Neural cell (in vitro differentiated cells): ENCODE data around the gene ARHGAP18. TPM values are rescaled to one million over a fixed set of nuclear protein-coding genes. Genes with fewer than 3 reads are reported as not detected.

ENCODE experiments used
- H2AFZ ChIP-seq: fragments of 200-600, 300-800 bp; sonication (generic), shearing (Covaris generic); 2 replicates; pipeline ENCODE4 v1.6.0; 2014; ENCODE audit warnings: low read depth, mild to moderate bottlenecking, antibody characterized with exemption, low read length, moderate library complexity
- H3F3A ChIP-seq: fragments of 200-600 bp; shearing (Covaris generic); 2 replicates; pipeline ENCODE4 v1.6.1; 2016; ENCODE audit warnings: mild to moderate bottlenecking, moderate library complexity, mixed read lengths, antibody characterized with exemption, low read length; ENCODE audit not compliant: insufficient read depth, poor library complexity, severe bottlenecking
- H3K27ac ChIP-seq: fragments of 200-600, 300-800 bp; sonication (generic), shearing (Covaris generic); 2 replicates; pipeline ENCODE4 v1.5.1; 2014; ENCODE audit warnings: mild to moderate bottlenecking, low read length, moderate library complexity
- H3K27me3 ChIP-seq: fragments of 300-800, 200-600 bp; sonication (generic), shearing (Covaris generic); 2 replicates; pipeline ENCODE4 v1.6.0; 2014; ENCODE audit warnings: mild to moderate bottlenecking, low read depth, low read length, moderate library complexity; ENCODE audit not compliant: insufficient read depth
- H3K36me3 ChIP-seq: fragments of 300-800, 200-600 bp; sonication (generic), shearing (Covaris generic); 2 replicates; pipeline ENCODE4 v1.5.1; 2014; ENCODE audit warnings: mild to moderate bottlenecking, antibody characterized with exemption, low read length, moderate library complexity; ENCODE audit not compliant: insufficient read depth
- H3K4me2 ChIP-seq: fragments of 300-800, 200-600 bp; sonication (generic), shearing (Covaris generic); 2 replicates; pipeline ENCODE4 v1.6.0; 2014; ENCODE audit warnings: mild to moderate bottlenecking, low read length
- H3K4me3 ChIP-seq: fragments of 300-800, 200-600 bp; sonication (generic), shearing (Covaris generic); 2 replicates; pipeline ENCODE4 v1.5.1; 2014; ENCODE audit warnings: mild to moderate bottlenecking, low read length, moderate library complexity
- H3K79me2 ChIP-seq: fragments of 200-600 bp; shearing (Covaris generic); replicated peaks from 2 replicates; pipeline ENCODE4 v1.6.0; 2014; ENCODE audit warnings: mild to moderate bottlenecking, low read length, moderate library complexity; ENCODE audit not compliant: insufficient read depth
- H3K9ac ChIP-seq: fragments of 300-800, 200-600 bp; sonication (generic), shearing (Covaris generic); 2 replicates; pipeline ENCODE4 v1.6.1; 2016; ENCODE audit warnings: mild to moderate bottlenecking, low read length, mixed read lengths
- H3K9me2 ChIP-seq: fragments of 200-600 bp; shearing (Covaris generic); 2 replicates; pipeline ENCODE4 v1.6.1; 2016; ENCODE audit warnings: mild to moderate bottlenecking, low read length, mixed read lengths; ENCODE audit not compliant: insufficient read depth
- H3K9me3 ChIP-seq: fragments of 200-600, 300-800 bp; sonication (generic), shearing (Covaris generic); 2 replicates; pipeline ENCODE4 v1.6.1; 2016; ENCODE audit warnings: mild to moderate bottlenecking, mixed run types, low read length, moderate library complexity, mixed read lengths
- H4K20me1 ChIP-seq: fragments of 200-600 bp; shearing (Covaris generic); 2 replicates; pipeline ENCODE4 v1.6.1; 2016; ENCODE audit warnings: mild to moderate bottlenecking, mixed run types; ENCODE audit not compliant: insufficient read depth
- CTCF ChIP-seq: fragments of 450-650 bp; IDR thresholded peaks from 2 replicates; pipeline ENCODE4 v1.5.1; 2014; ENCODE audit warnings: antibody characterized with exemption, mild to moderate bottlenecking, moderate library complexity; ENCODE audit not compliant: poor library complexity, severe bottlenecking
- EP300 ChIP-seq: fragments of 450-650 bp; conservative IDR thresholded peaks from 2 replicates; pipeline ENCODE4 v1.6.1; 2014; ENCODE audit warnings: antibody characterized with exemption, mild to moderate bottlenecking, moderate library complexity; ENCODE audit not compliant: poor library complexity, severe bottlenecking
- EZH2 ChIP-seq: fragments of 200-600, 300-800 bp; shearing (Covaris generic), sonication (generic); IDR thresholded peaks from 2 replicates; pipeline ENCODE4 v1.6.1; 2014; ENCODE audit warnings: antibody characterized with exemption, low read length, borderline replicate concordance, mild to moderate bottlenecking; ENCODE audit not compliant: insufficient read depth, poor library complexity, severe bottlenecking
- MXI1 ChIP-seq: fragments of 450-650 bp; conservative IDR thresholded peaks from 2 replicates; pipeline ENCODE4 v1.6.1; 2014; ENCODE audit warnings: antibody characterized with exemption, mild to moderate bottlenecking; ENCODE audit not compliant: poor library complexity, severe bottlenecking
- POLR2AphosphoS5 ChIP-seq: IDR thresholded peaks from 2 replicates; pipeline ENCODE4 v1.6.1; 2012
- RAD21 ChIP-seq: fragments of 450-650 bp; conservative IDR thresholded peaks from 2 replicates; pipeline ENCODE4 v1.6.1; 2014; ENCODE audit warnings: antibody characterized with exemption, mild to moderate bottlenecking, moderate library complexity
- REST ChIP-seq: IDR thresholded peaks from 2 replicates; pipeline ENCODE4 v1.6.1; 2012; ENCODE audit warnings: borderline replicate concordance
- SMC3 ChIP-seq: fragments of 450-650 bp; conservative IDR thresholded peaks from 2 replicates; pipeline ENCODE4 v1.6.1; 2014; ENCODE audit warnings: antibody characterized with exemption, mild to moderate bottlenecking, moderate library complexity; ENCODE audit not compliant: poor library complexity
- TAF1 ChIP-seq: IDR thresholded peaks from 2 replicates; pipeline ENCODE4 v1.6.1; 2012; ENCODE audit warnings: low read depth
- polyA plus RNA-seq: library from polyadenylated mRNA; depleted of rRNA; stranded (reverse); fragments of >200 nt; gene quantifications from 2 replicates; pipeline ENCODE4 v1.2.3, GENCODE V29; 2014

Gene ARHGAP18
- polyA plus RNA-seq, 1 donor from 2014 or later: 4.7 TPM

- no peak for TF ChIP-seq EZH2
- TF ChIP-seq REST: no peak
- no peak for TF ChIP-seq EP300
- TF ChIP-seq TAF1: no peak
- no peak for TF ChIP-seq SMC3
- TF ChIP-seq MXI1: no peak
- no peak for TF ChIP-seq POLR2AphosphoS5
- TF ChIP-seq RAD21: no peak
- no peak for TF ChIP-seq CTCF
- no peak overlapping the region for H2AFZ ChIP-seq
- H3K4me3 ChIP-seq: no peak overlapping the region
- H3K9ac ChIP-seq: no peak overlapping the region
- H3F3A ChIP-seq: no peaks in the 10 kb centered on the region
- no peak overlapping the region for H3K27ac ChIP-seq
- no peaks in the 10 kb centered on the region for H3K9me2 ChIP-seq
- H3K79me2 ChIP-seq: no peaks in the 10 kb centered on the region
- H3K27me3 ChIP-seq: no peaks in the 10 kb centered on the region
- H3K9me3 ChIP-seq: no peaks in the 10 kb centered on the region
- H3K4me2 ChIP-seq: no peak overlapping the region
- no peaks in the 10 kb centered on the region for H4K20me1 ChIP-seq
- no peaks in the 10 kb centered on the region for H3K36me3 ChIP-seq
Measured at GRCh38 chr6:129704708-129705107, 5.3 kb downstream of the ARHGAP18 start.

- no peak overlapping the region for H3K4me2 ChIP-seq
- no peaks in the 10 kb centered on the region for H3F3A ChIP-seq
- H3K27me3 ChIP-seq: no peaks in the 10 kb centered on the region
- H3K9me3 ChIP-seq: no peaks in the 10 kb centered on the region
- no peak overlapping the region for H2AFZ ChIP-seq
- H3K79me2 ChIP-seq: no peaks in the 10 kb centered on the region
- no peak for TF ChIP-seq REST
- TF ChIP-seq SMC3: no peak
- TF ChIP-seq RAD21: no peak
- no peak for TF ChIP-seq CTCF
- TF ChIP-seq EZH2: no peak
- no peak for TF ChIP-seq POLR2AphosphoS5
- no peak for TF ChIP-seq TAF1
- TF ChIP-seq MXI1: no peak
- TF ChIP-seq EP300: no peak
- H3K4me3 ChIP-seq: no peak overlapping the region
- no peaks in the 10 kb centered on the region for H3K36me3 ChIP-seq
- no peak overlapping the region for H3K27ac ChIP-seq
- H4K20me1 ChIP-seq: no peaks in the 10 kb centered on the region
- H3K9me2 ChIP-seq: no peaks in the 10 kb centered on the region
- H3K9ac ChIP-seq: no peak overlapping the region
Measured at GRCh38 chr6:129701721-129702455, 8.1 kb downstream of the ARHGAP18 start.
